Panc1 (cell line): Measurements from ENCODE around the gene GPAM. TPM values are rescaled to one million over a fixed set of nuclear protein-coding genes. Genes with fewer than 3 reads are reported as not detected.

ENCODE experiments used
- ATAC-seq: fragments of 200-7000 bp; cut with Tn5 transposase; 2 replicates; pipeline ENCODE4 v1.9.1; 2020; ENCODE audit warnings: mild to moderate bottlenecking, moderate library complexity
- BruUV-seq: library from RNA; stranded (reverse); fragments of 400-500 nt; replicated peaks from 2 replicates; lab custom pipeline; 2021; lab: Mats Ljungman, UMichigan
- CTCF ChIA-PET: fragments of 300-600 bp; sonication (Branson Sonifier 250); formaldehyde crosslinking; loops from one replicate; lab custom pipeline; 2022; ENCODE audit warnings: antibody characterized with exemption; lab: Charles Lee
- POLR2A ChIA-PET: fragments of 300-600 bp; sonication (Branson Sonifier 250); formaldehyde crosslinking; loops from one replicate; lab custom pipeline; 2022; ENCODE audit warnings: antibody characterized with exemption; lab: Charles Lee
- DNase-seq: peaks from one replicate; pipeline ENCODE4 v3.0.0-alpha.2; 2010; ENCODE audit warnings: low read depth, low spot score
- H3K27ac ChIP-seq: 2 replicates; pipeline ENCODE4 v1.5.1; 2011; ENCODE audit warnings: mild to moderate bottlenecking, low read length, inconsistent platforms
- H3K27me3 ChIP-seq: fragments of 200-500 bp; sonication (Bioruptor generic); 2 replicates; pipeline ENCODE4 v1.6.0; 2014; ENCODE audit warnings: low read length, inconsistent platforms; ENCODE audit not compliant: control insufficient read depth, insufficient read depth
- H3K36me3 ChIP-seq: fragments of 200-500 bp; sonication (Bioruptor generic); 2 replicates; pipeline ENCODE4 v1.5.1; 2014; ENCODE audit warnings: inconsistent platforms, mild to moderate bottlenecking, low read length, moderate library complexity; ENCODE audit not compliant: control insufficient read depth, insufficient read depth
- H3K4me1 ChIP-seq: 2 replicates; pipeline ENCODE4 v1.5.1; 2011; ENCODE audit warnings: inconsistent platforms, mild to moderate bottlenecking, low read length, moderate library complexity; ENCODE audit not compliant: control insufficient read depth, insufficient read depth
- H3K4me3 ChIP-seq, 2 experiments: 2 replicates each; pipeline ENCODE4 v1.5.1; 2011 to 2012; ENCODE audit warnings: low read depth in 2 of 2, low read length in 2 of 2, mild to moderate bottlenecking in 2 of 2, inconsistent platforms in 1 of 2, moderate library complexity in 1 of 2
- H3K9me3 ChIP-seq: fragments of 200-500 bp; sonication (Bioruptor generic); 2 replicates; pipeline ENCODE4 v1.5.1; 2014; ENCODE audit warnings: low read depth, mild to moderate bottlenecking, inconsistent platforms, low read length, moderate library complexity; ENCODE audit not compliant: control insufficient read depth, insufficient read depth
- POLR2AphosphoS5 ChIP-seq: IDR thresholded peaks from 2 replicates; pipeline ENCODE4 v1.6.1; 2012; ENCODE audit warnings: mild to moderate bottlenecking, low read depth, low read length, moderate library complexity
- REST ChIP-seq, 2 experiments: IDR thresholded peaks; 2 replicates each; pipeline ENCODE4 v1.6.1; 2011 to 2012; ENCODE audit warnings: low read depth in 2 of 2, control low read depth in 1 of 2, low read length in 1 of 2, mild to moderate bottlenecking in 1 of 2, moderate library complexity in 1 of 2; ENCODE audit not compliant: insufficient read depth in 1 of 2
- SIN3A ChIP-seq: IDR thresholded peaks from 2 replicates; pipeline ENCODE4 v1.6.1; 2012; ENCODE audit warnings: low read depth, mild to moderate bottlenecking, low read length, moderate library complexity, borderline replicate concordance; ENCODE audit not compliant: insufficient read depth
- TCF7L2 ChIP-seq: IDR thresholded peaks from 2 replicates; pipeline ENCODE4 v1.6.1; 2011; ENCODE audit warnings: mild to moderate bottlenecking, low read depth, low read length, inconsistent platforms
- in situ Hi-C: cut with HindIII; loops from 2 replicates; pipeline ENCODE4 v1.10.0; 2016; ENCODE audit warnings: low sequenced_read_pairs, low pct_unique_long_range_greater_than_20kb
- intact Hi-C: fragments of 100-400 bp; cut with micrococcal nuclease; formaldehyde crosslinking; loops from one replicate; pipeline ENCODE4 v1.10.0; 2022; ENCODE audit not compliant: unreplicated experiment
- total RNA-seq: library from RNA; stranded (reverse); gene quantifications from one replicate; pipeline ENCODE4 v1.2.1, GENCODE V29; 2021; ENCODE audit not compliant: unreplicated experiment
- TF ChIP-seq, protein P1 (sequence below): fragments of 450-650 bp; IDR thresholded peaks from 2 replicates; pipeline ENCODE4 v1.5.1; 2017; ENCODE audit warnings: mild to moderate bottlenecking

GPAM gene
- total RNA-seq, 1 experiment from 2014 or later = 8.0 TPM

- no TSS peak for BruUV-seq
- intact Hi-C loops = loop anchor here (2.0 to 10.0 kb wide), 3 partner anchors 174 to 1066 kb away; partner anchors contain the start of gene ADRA2A
- H3K9me3 ChIP-seq = no peaks in the 10 kb centered on the region
- no peak overlapping the region for H3K4me3 ChIP-seq
- ATAC-seq = no peak
- TF ChIP-seq POLR2AphosphoS5 = no peak
- no peak for TF ChIP-seq SIN3A
- no peak for TF ChIP-seq REST (IDR thresholded peaks at IDR 0.05; ENCODE audit: insufficient read depth in 1 of 2, low read depth in 2 of 2, low read length in 1 of 2)
- TF ChIP-seq TCF7L2 = no peak
- TF ChIP-seq, protein P1, sequence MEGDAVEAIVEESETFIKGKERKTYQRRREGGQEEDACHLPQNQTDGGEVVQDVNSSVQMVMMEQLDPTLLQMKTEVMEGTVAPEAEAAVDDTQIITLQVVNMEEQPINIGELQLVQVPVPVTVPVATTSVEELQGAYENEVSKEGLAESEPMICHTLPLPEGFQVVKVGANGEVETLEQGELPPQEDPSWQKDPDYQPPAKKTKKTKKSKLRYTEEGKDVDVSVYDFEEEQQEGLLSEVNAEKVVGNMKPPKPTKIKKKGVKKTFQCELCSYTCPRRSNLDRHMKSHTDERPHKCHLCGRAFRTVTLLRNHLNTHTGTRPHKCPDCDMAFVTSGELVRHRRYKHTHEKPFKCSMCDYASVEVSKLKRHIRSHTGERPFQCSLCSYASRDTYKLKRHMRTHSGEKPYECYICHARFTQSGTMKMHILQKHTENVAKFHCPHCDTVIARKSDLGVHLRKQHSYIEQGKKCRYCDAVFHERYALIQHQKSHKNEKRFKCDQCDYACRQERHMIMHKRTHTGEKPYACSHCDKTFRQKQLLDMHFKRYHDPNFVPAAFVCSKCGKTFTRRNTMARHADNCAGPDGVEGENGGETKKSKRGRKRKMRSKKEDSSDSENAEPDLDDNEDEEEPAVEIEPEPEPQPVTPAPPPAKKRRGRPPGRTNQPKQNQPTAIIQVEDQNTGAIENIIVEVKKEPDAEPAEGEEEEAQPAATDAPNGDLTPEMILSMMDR = no peak
- H3K36me3 ChIP-seq = no peaks in the 10 kb centered on the region
- CTCF ChIA-PET = interaction anchor here (0.7 to 0.9 kb wide), 2 partner anchors 293 to 542 kb away, joined by 3 to 5 read pairs; no protein-coding TSS in a partner anchor
- no peaks in the 10 kb centered on the region for H3K4me1 ChIP-seq
- H3K27ac ChIP-seq = no peak overlapping the region
- H3K27me3 ChIP-seq = no peaks in the 10 kb centered on the region
- in situ Hi-C loops = no loop called here
- POLR2A ChIA-PET = no interaction called here
- DNase-seq = no peak
Observed at GRCh38 chr10:112141292-112141691, 42.3 kb downstream of the GPAM start.

- no peak for TF ChIP-seq SIN3A
- peak in 1 of 2 experiments; percentile 57; a peak in 1 of 4 replicates for TF ChIP-seq REST (IDR thresholded peaks at IDR 0.05; ENCODE audit: insufficient read depth in 1 of 2, low read depth in 2 of 2, low read length in 1 of 2)
- TF ChIP-seq, protein P1 = peak; percentile 98
- no peak for TF ChIP-seq POLR2AphosphoS5
- TF ChIP-seq TCF7L2 = no peak
- H3K27me3 ChIP-seq = no peaks in the 10 kb centered on the region
- no TSS peak for BruUV-seq
- ChIA-PET POLR2A (no interaction called here), CTCF (interaction anchor here (0.6 to 0.9 kb wide), 3 partner anchors 42 to 785 kb away, joined by 3 to 7 read pairs (median 3); no protein-coding TSS in a partner anchor)
- ATAC-seq (peak; percentile 96), DNase-seq (peak; percentile 50)
- no peaks in the 10 kb centered on the region for H3K9me3 ChIP-seq
- H3K36me3 ChIP-seq = no peaks in the 10 kb centered on the region
- no peak overlapping the region for H3K27ac ChIP-seq
- intact Hi-C loops = loop anchor here (2.0 to 10.0 kb wide), 3 partner anchors 174 to 1066 kb away; partner anchors contain the start of gene ADRA2A
- H3K4me1 ChIP-seq = no peaks in the 10 kb centered on the region
- H3K4me3 ChIP-seq = no peak overlapping the region
- in situ Hi-C loops = no loop called here
Observed at GRCh38 chr10:112140110-112140970, 43.2 kb downstream of the GPAM start.
